Hindlimb muscle (tissue), 1 donor: Measurements from ENCODE around the gene LASP1. TPM values are rescaled to one million over a fixed set of nuclear protein-coding genes. Genes with fewer than 3 reads are reported as not detected.

ENCODE experiments used
- DNase-seq: peaks from one replicate; pipeline ENCODE4 v3.0.0-alpha.2; 2013
- polyA plus RNA-seq: library from polyadenylated mRNA; unstranded; fragments of 120-200 nt; gene quantifications from one replicate; pipeline ENCODE4 v1.2.1, GENCODE V29; 2013; ENCODE audit not compliant: insufficient read length

LASP1 gene
- polyA plus RNA-seq, 1 donor, result 74.6 TPM

- no peak for DNase-seq
Measured at GRCh38 chr17:38889745-38890409, 20.0 kb downstream of the LASP1 start.

- no peak for DNase-seq
Measured at GRCh38 chr17:38890410-38890746, 20.5 kb downstream of the LASP1 start.

GRCh38 chr17:38891441-38891840, 21.6 kb downstream of the LASP1 start:
- DNase-seq, result no peak

- DNase-seq, result no peak
Measured at GRCh38 chr17:38892083-38892482, 22.2 kb downstream of the LASP1 start.

- DNase-seq, result no peak
Measured at GRCh38 chr17:38892620-38893019, 22.8 kb downstream of the LASP1 start.

GRCh38 chr17:38893113-38893512, 23.3 kb downstream of the LASP1 start:
- DNase-seq, result no peak

- no peak for DNase-seq
Measured at GRCh38 chr17:38893607-38894006, 23.7 kb downstream of the LASP1 start.

- DNase-seq, result no peak
Measured at GRCh38 chr17:38894276-38894675, 24.4 kb downstream of the LASP1 start.

- no peak for DNase-seq
Measured at GRCh38 chr17:38896346-38896954, 26.6 kb downstream of the LASP1 start.

GRCh38 chr17:38897176-38897575, 27.3 kb downstream of the LASP1 start:
- peak; percentile 74 for DNase-seq

GRCh38 chr17:38897671-38898290, 27.9 kb downstream of the LASP1 start:
- DNase-seq, result no peak

- DNase-seq, result no peak
Measured at GRCh38 chr17:38898291-38898679, 28.4 kb downstream of the LASP1 start.

- peak; percentile 31 for DNase-seq
Measured at GRCh38 chr17:38898812-38899348, 29.0 kb downstream of the LASP1 start.

GRCh38 chr17:38899421-38899820, 29.6 kb downstream of the LASP1 start:
- no peak for DNase-seq

GRCh38 chr17:38900978-38901656, 31.3 kb downstream of the LASP1 start:
- no peak for DNase-seq

- no peak for DNase-seq
Measured at GRCh38 chr17:38903404-38903803, 33.5 kb downstream of the LASP1 start.

- no peak for DNase-seq
Measured at GRCh38 chr17:38904892-38905291, 35.0 kb downstream of the LASP1 start.

GRCh38 chr17:38905375-38905774, 35.5 kb downstream of the LASP1 start:
- DNase-seq, result no peak

GRCh38 chr17:38906460-38907228, 36.8 kb downstream of the LASP1 start:
- no peak for DNase-seq

GRCh38 chr17:38907930-38908675, 38.2 kb downstream of the LASP1 start:
- no peak for DNase-seq

GRCh38 chr17:38908676-38909181, 38.9 kb downstream of the LASP1 start:
- no peak for DNase-seq

GRCh38 chr17:38910325-38910724, 40.5 kb downstream of the LASP1 start:
- DNase-seq, result no peak
